GM21723 (cell line): ENCODE data around the gene DENND6B.
"Not testable (repeated sequence)": the region's sequence is repeated elsewhere in the genome, so short reads cannot be mapped to it uniquely, and the experiment has no call there.

Source experiments
- ATAC-seq: cut with Tn5 transposase; IDR thresholded peaks from one replicate; pipeline ENCODE4 v1.9.1; 2021; ENCODE audit warnings: mild to moderate bottlenecking, moderate library complexity; ENCODE audit not compliant: unreplicated experiment

Gene DENND6B, protein sequence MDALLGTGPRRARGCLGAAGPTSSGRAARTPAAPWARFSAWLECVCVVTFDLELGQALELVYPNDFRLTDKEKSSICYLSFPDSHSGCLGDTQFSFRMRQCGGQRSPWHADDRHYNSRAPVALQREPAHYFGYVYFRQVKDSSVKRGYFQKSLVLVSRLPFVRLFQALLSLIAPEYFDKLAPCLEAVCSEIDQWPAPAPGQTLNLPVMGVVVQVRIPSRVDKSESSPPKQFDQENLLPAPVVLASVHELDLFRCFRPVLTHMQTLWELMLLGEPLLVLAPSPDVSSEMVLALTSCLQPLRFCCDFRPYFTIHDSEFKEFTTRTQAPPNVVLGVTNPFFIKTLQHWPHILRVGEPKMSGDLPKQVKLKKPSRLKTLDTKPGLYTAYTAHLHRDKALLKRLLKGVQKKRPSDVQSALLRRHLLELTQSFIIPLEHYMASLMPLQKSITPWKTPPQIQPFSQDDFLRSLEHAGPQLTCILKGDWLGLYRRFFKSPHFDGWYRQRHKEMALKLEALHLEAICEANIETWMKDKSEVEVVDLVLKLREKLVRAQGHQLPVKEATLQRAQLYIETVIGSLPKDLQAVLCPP

GRCh38 chr22:50326956-50327710 lies at the start of gene DENND6B:
DENND6B (minus strand) TSS chr22:50327012; CDS start chr22:50326988, 24 bp downstream.
- peak; percentile 82 for ATAC-seq

DNA sequence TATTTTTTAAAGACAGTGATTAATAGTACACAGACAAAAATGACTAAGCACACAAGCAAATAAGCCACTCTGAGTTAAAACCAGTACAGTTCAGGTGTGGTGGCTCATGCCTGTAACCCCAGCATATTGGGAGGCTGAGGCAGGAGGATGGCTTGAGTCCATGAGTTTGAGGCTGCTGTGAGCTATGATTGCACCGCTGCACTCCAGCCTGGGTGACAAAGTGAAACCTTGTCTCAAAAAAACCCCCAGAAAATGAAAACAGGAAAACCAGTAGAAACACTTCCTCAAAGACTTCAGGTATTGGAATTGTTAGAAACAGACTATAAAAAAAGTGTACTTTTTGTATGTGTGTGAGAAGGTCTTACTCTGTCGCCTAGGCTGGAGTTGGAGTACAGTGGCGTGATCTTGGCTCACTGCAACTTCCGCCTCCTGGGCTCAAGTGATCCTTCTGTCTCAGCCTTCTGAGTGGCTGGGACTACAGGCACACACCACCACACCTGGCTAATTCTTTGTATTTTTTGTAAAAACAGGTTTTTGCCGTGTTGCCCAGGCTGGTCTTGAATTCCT lies 49.4 kb upstream of the DENND6B start:
- no peak for ATAC-seq

DNA sequence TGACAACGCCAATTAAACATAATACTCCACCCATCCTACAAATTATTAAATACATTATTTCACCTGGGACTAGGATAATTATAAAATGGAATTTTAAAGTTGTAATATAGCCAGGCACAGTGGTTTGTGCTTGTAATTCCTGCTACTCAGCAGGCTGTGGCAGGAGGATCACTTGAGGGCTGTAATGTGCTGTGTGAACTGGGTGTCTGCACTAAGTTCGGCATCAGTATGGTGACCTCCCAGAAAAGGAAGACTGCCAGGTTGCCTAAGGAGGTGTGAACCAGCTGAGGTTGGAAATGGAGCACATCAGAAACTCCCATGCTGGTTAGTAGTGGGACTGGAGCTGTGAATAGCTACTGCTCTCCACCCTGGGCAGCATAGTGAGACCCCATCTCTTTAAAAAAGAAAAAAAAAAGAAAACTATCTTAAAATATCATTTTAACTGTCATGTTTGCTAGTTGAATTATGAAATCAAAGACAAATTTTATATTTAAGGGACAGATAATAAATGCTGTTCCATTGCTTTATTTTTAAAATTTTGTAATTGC lies 44.4 kb upstream of the DENND6B start:
- ATAC-seq = no peak

GRCh38 chr22:50367778-50368500 lies 41.1 kb upstream of the DENND6B start:
- ATAC-seq = no peak

GRCh38 chr22:50363803-50364194 lies 37.0 kb upstream of the DENND6B start:
- ATAC-seq = not testable (repeated sequence)

DNA sequence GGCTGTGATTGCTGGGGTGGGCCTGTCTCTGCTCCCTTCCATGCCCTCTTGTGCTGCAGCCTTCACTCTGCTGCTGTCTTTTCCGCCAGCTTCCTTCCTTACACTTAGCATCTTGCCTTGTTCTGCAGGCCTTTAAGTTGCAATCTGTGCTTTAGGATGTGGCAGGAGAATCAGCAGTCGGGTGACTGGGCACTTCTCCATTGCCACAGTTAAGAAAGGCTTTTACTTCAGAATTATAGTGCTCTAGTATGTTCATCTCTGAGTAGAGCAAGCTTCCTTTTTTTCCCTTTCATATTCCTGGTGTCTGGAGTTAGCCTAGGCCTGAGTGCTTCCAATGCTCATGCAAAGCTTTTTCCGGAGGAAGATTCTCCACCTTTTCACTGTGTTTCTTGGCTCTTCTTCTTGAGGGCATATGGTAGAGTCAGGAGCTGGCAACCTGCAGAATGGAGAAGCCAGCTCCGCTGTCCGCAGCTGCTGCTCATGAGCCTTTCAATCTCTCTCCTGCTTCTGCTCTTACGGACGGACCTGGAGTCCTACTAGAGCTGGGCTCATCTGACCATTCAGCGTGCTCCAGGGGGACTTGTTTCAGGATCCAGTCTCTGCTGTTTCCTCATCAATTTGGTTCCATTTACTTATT lies 36.5 kb upstream of the DENND6B start:
- ATAC-seq = no peak

DNA sequence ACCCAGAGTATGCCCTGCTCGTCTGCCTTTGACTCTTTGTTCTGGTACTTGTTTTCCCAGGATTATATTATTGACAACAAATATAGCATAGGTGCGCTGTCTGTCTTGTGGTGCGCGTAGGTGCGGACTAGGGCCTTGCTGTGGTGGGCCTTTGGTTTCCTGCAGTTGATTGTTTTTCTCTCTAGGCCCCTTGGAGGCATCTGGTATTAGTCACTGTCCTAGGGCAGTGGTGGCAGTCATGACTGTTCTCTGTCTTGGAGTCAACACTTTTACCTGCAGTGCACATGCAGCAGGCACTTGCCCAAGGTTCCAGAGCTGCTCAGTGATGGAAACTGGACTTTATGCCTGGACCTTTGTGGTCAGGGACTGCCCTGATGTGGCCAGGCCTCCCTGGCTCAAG lies 34.9 kb upstream of the DENND6B start:
- ATAC-seq = no peak

DNA sequence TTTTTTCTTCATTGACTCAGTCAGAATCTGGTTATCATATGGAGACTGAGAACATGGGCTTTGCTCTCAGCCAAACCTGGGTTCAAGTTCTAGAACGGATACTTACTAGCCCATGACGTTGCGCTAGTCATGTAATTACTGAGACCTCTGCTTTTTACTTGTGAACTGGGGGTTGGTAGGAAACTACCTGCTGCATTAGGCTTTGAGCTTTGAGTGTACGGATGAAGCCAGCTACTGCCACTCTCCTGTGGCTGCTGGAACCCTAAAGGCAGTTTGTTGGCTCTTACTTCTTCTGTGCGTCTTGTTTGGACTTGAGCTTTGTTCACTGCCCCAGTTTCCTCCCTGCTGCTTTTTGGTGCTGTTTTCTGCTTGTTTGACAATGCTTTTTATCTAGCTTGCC lies 34.4 kb upstream of the DENND6B start:
- no peak for ATAC-seq

DNA sequence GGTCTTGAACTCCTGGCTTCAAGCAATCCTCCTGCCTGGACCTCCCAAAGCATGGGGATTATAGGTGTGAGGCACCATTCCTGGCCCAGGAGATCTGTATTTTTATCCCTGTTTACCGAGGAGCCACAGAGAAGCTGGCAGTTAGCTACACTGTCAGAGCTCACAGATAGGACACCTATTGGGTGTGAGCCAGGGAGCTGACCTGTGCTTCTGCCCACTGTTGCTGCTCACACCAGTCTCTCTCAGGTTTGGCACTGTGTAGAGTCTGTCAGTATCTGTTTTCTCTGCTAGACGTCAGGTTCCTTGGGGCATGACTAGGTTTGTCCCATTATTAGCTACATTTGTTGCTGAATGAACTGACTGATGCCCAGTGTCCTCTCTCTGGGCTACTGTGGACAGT lies 33.8 kb upstream of the DENND6B start:
- no peak for ATAC-seq

DNA sequence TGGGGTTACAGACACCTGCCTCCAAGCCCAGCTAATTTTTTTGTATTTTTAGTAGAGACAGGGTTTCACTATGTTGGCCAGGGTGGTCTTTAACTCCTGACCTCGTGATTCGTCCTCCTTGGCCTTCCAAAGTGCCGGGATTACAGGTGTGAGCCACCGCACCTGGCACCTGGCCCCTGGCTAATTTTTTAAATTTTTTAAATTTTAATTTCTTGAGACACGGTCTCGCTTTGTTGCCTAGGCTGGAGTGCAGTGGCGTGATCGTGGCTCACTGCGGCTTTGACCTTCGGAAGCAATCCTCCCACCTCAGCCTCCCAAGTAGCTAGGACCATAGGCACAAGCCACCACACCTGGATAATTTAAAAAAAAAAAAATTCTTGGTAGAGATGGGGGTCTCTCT lies 30.9 kb upstream of the DENND6B start:
- no peak for ATAC-seq

DNA sequence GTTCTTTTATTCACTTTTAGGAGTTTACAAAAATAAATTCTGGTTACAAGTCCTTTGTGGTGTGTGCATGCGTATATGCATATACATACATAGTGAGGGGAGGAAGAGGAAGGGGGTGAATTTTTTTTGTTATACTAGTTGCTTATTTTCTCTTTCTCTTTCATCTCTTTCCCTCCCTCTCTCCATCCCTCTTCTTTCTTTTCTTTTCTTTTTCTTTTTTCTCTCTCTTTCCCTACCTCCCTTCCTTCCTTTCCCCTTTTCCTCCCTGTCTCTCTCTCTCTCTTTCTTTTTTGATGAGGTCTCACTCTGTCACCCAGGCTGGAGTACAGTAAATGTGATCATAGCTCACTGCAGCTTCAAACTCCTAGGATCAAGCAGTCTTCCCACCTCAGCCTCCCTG lies 30.4 kb upstream of the DENND6B start:
- no peak for ATAC-seq

DNA sequence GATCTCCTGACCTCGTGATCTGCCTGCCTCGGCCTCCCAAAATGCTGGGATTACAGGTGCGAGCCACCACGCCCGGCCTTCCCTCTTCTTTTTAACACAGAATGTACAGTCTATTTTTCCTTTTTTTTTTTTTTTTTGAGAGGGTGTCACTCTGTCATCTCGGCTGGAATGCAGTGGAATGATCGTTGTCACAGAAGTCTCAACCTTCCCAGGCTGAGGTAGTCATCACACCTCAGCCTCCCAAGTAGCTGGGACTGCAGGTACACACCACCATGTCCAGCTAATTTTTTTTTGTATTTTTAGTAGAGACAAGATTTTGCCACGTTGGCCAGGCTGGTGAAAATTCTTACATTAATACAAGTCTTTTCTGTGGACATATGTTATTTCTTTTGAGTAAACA lies 29.4 kb upstream of the DENND6B start:
- no peak for ATAC-seq

DNA sequence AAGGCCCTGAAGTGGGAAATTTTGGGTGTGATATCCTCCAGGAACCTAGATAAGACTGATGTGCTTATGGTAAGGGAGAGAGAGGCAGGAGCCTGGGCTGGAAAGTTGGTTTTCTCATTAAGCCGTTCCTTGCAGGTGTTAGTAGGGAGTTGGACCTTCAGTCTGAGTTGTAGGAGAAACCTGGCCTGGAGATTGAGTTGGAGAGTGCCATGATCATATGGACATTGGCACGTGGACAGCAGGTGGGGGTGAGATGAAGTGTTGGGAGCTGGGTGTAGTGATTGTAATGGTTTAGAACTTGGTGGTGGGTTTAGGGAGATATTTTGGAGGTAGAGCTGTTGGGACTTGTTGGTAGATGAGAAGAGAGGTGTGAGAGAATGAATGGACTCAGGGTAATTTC lies 21.2 kb upstream of the DENND6B start:
- ATAC-seq = no peak

- no peak for ATAC-seq
These were observed 20.3 kb upstream of the DENND6B start for GRCh38 chr22:50347157-50347556.

DNA sequence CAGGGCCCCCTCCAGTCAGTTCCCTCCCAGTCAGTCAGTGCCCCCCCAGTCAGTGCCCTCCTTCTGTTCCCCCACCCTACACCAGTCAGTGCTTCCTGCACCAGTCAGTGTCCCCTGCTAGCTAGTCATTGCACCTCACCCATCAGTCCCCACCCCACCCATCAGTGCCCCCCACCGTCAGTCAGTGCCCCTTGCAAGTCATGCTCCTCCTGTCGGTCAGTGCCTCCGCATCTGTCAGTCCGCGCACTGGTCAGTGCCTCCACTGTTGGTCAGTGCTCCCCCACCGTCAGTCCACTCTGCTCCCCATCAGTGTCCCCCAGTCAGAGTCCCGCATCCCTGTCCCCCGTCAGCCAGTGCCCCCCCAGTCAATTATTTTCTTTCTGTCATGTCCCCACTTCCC lies 19.7 kb upstream of the DENND6B start:
- ATAC-seq = no peak

DNA sequence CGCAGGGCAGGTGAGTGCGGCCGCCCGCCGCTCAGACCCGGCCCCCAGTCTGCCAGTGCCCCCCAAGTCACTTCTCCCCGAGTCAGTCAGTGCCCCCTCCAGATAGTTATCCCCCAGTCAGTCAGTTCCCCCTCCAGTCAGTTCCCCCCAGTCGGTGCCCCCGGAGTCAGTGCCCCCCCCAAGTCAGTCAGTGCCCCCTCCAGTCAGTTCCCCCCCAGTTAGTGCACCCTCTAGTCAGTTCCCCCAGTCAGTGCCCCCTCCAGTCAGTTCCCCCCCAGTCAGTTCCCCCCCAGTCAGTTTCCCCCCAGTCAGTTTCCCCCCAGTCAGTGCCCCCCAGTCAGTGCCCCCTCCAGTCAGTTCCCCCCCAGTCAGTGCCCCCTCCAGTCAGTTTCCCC lies 16.7 kb upstream of the DENND6B start:
- no peak for ATAC-seq

- peak; percentile 64 for ATAC-seq
These were observed 16.1 kb upstream of the DENND6B start, which contains the start of gene PPP6R2 for GRCh38 chr22:50342651-50343540. PPP6R2 (plus strand) TSS chr22:50343327; CDS start chr22:50393909, 50,582 bp downstream.

- peak; percentile 64 for ATAC-seq
These were observed 15.3 kb upstream of the DENND6B start for GRCh38 chr22:50341977-50342650.
